Measurements from ENCODE around the gene LSP1. TPM values are rescaled to one million over a fixed set of nuclear protein-coding genes. Genes with fewer than 3 reads are reported as not detected.

The LSP1 gene
- total RNA-seq, 4 donors from 2014 or later: 10.3 to 36.5 (median 35.4) TPM

- WGBS: 97% methylated on average over 4 of the region's 4 CpGs
- H3K9me3 ChIP-seq: no peaks in the 10 kb centered on the region
- H3K36me3 ChIP-seq: no peaks in the 10 kb centered on the region
- no peak overlapping the region for H3K4me3 ChIP-seq
- no peak for TF ChIP-seq EP300 (IDR thresholded peaks at IDR 0.05)
- TF ChIP-seq POLR2AphosphoS5 (IDR thresholded peaks at IDR 0.05): no peak
- TF ChIP-seq CTCF (IDR thresholded peaks at IDR 0.05): no peak
- no peak for TF ChIP-seq POLR2A (IDR thresholded peaks at IDR 0.05; ENCODE audit: low read depth)
- H3K4me1 ChIP-seq: no peaks in the 10 kb centered on the region
- H3K27me3 ChIP-seq: no peaks in the 10 kb centered on the region
- H3K27ac ChIP-seq (replicated peaks in 1 of 4): no peak overlapping the region
- no peak for DNase-seq (ENCODE audit: extremely low spot score)
- intact Hi-C loops (cut with DNase I): no loop called here
Observed at GRCh38 chr11:1899090-1899489, 46.2 kb downstream of the LSP1 start.

GRCh38 chr11:1899686-1900085 is 46.8 kb downstream of the LSP1 start:
- H3K4me1 ChIP-seq: no peaks in the 10 kb centered on the region
- no peak for DNase-seq (ENCODE audit: extremely low spot score)
- H3K9me3 ChIP-seq: no peaks in the 10 kb centered on the region
- H3K27ac ChIP-seq (replicated peaks in 1 of 4): no peak overlapping the region
- WGBS: 93% methylated on average over 5 of the region's 5 CpGs
- H3K4me3 ChIP-seq: no peak overlapping the region
- no peaks in the 10 kb centered on the region for H3K27me3 ChIP-seq
- H3K36me3 ChIP-seq: no peaks in the 10 kb centered on the region
- intact Hi-C loops (cut with DNase I): no loop called here
- TF ChIP-seq POLR2A (IDR thresholded peaks at IDR 0.05; ENCODE audit: low read depth): no peak
- TF ChIP-seq CTCF (IDR thresholded peaks at IDR 0.05): no peak
- TF ChIP-seq POLR2AphosphoS5 (IDR thresholded peaks at IDR 0.05): no peak
- no peak for TF ChIP-seq EP300 (IDR thresholded peaks at IDR 0.05)

GRCh38 chr11:1906181-1906580 is 53.3 kb downstream of the LSP1 start:
- intact Hi-C loops (cut with DNase I): no loop called here
- H3K27me3 ChIP-seq: no peaks in the 10 kb centered on the region
- 59% methylated on average over 5 of the region's 5 CpGs for WGBS
- H3K4me1 ChIP-seq: peaks cover 24 to 30% (median 28%) of the 10 kb centered on the region in 4 donors
- H3K27ac ChIP-seq (replicated peaks in 1 of 4): peak overlapping the region in 3 of 4 donors; percentile 52 to 78 (median 71)
- H3K4me3 ChIP-seq: no peak overlapping the region
- no peak for TF ChIP-seq POLR2AphosphoS5 (IDR thresholded peaks at IDR 0.05)
- TF ChIP-seq POLR2A (IDR thresholded peaks at IDR 0.05; ENCODE audit: low read depth): no peak
- no peaks in the 10 kb centered on the region for H3K36me3 ChIP-seq
- no peak for DNase-seq (ENCODE audit: extremely low spot score)
- no peaks in the 10 kb centered on the region for H3K9me3 ChIP-seq

- H3K4me3 ChIP-seq: no peak overlapping the region
- no peaks in the 10 kb centered on the region for H3K36me3 ChIP-seq
- no peaks in the 10 kb centered on the region for H3K9me3 ChIP-seq
- peaks cover 24 to 30% (median 28%) of the 10 kb centered on the region in 4 donors for H3K4me1 ChIP-seq
- intact Hi-C loops (cut with DNase I): no loop called here
- DNase-seq (ENCODE audit: extremely low spot score): no peak
- peak overlapping the region; percentile 52 to 78 (median 70) for H3K27ac ChIP-seq (replicated peaks in 1 of 4)
- H3K27me3 ChIP-seq: no peaks in the 10 kb centered on the region
- 73% methylated on average over 14 of the region's 14 CpGs for WGBS
- TF ChIP-seq POLR2AphosphoS5 (IDR thresholded peaks at IDR 0.05) (no peak), EP300 (IDR thresholded peaks at IDR 0.05) (no peak), CTCF (IDR thresholded peaks at IDR 0.05) (no peak), POLR2A (IDR thresholded peaks at IDR 0.05; ENCODE audit: low read depth) (no peak)
Observed at GRCh38 chr11:1906611-1907423, 53.9 kb downstream of the LSP1 start.

- intact Hi-C loops (cut with DNase I): no loop called here
- peak overlapping the region; percentile 52 to 78 (median 70) for H3K27ac ChIP-seq (replicated peaks in 1 of 4)
- DNase-seq (ENCODE audit: extremely low spot score): no peak
- no peaks in the 10 kb centered on the region for H3K9me3 ChIP-seq
- peaks cover 24 to 30% (median 28%) of the 10 kb centered on the region in 4 donors for H3K4me1 ChIP-seq
- H3K36me3 ChIP-seq: no peaks in the 10 kb centered on the region
- peak overlapping the region in 3 of 4 donors; percentile 4 to 12 (median 7) for H3K4me3 ChIP-seq
- no peaks in the 10 kb centered on the region for H3K27me3 ChIP-seq
- WGBS: 36% methylated on average over 9 of the region's 9 CpGs
- TF ChIP-seq CTCF (IDR thresholded peaks at IDR 0.05) (no peak), POLR2AphosphoS5 (IDR thresholded peaks at IDR 0.05) (peak; percentile 18 to 55)
Observed at GRCh38 chr11:1908618-1909017, 55.7 kb downstream of the LSP1 start.
